Fibroblast of lung (primary cell): ENCODE data around the gene DNMT1.

Source experiments
- CTCF ChIP-seq, 2 donors: IDR thresholded peaks in 1 of 2; conservative IDR thresholded peaks in 1 of 2; 1 replicate in 1 of 2; 2 replicates in 1 of 2; pipeline ENCODE4 v1.5.1; 2011 to 2012; ENCODE audit warnings: low read length in 2 of 2, control low read depth in 1 of 2, inconsistent platforms in 1 of 2, low read depth in 1 of 2, mild to moderate bottlenecking in 1 of 2
- EZH2 ChIP-seq: IDR thresholded peaks from 2 replicates; pipeline ENCODE4 v1.5.1; 2012; ENCODE audit warnings: low read length, control low read depth, mild to moderate bottlenecking; ENCODE audit errors: missing control alignments

DNA sequence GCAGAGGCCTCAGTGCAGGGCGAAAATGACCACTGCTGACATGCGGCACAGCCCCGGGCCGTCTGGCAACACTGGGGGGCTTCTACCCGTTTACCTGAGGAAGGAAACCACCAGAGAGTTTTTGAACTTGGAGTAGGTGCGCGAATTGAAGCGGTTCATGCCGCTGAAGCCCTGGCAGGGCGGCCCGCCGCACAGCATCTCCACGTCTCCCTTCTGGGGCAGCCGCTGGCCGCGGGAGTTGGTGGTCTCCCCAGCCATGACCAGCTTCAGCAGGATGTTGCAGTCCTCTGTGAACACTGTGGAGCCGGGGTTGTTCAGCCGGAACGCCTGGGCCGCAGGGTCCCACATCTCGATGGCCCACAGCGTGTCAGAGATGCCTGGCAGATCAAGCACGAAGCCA, 54.8 kb downstream of the DNMT1 start:
- TF ChIP-seq CTCF (conservative IDR thresholded peaks at IDR 0.05 in 1 of 2, IDR thresholded peaks at IDR 0.05 in 1 of 2; ENCODE audit: low read depth in 1 of 2, low read length in 2 of 2): no peak
- no peak for TF ChIP-seq EZH2
